Muscle of arm (tissue), 12 donors: Measurements from ENCODE around the gene STXBP6. TPM values are rescaled to one million over a fixed set of nuclear protein-coding genes. Genes with fewer than 3 reads are reported as not detected.

Source experiments
- DNase-seq: peaks from one replicate; pipeline ENCODE4 v3.0.0-alpha.2; 2013
- polyA plus RNA-seq, 12 donors: library from polyadenylated mRNA; unstranded; fragments of 120-200 nt; gene quantifications; one replicate each; pipeline ENCODE4 v1.2.1, GENCODE V29; 2013; ENCODE audit not compliant: insufficient read length in 12 of 12

Gene STXBP6
- polyA plus RNA-seq, 12 donors = 14.8 to 27.1 (median 19.8) TPM; not detected in 1

- no peak for DNase-seq
Observed at GRCh38 chr14:24921903-24922302, 128.0 kb downstream of the STXBP6 start.

- DNase-seq = no peak
Observed at GRCh38 chr14:24920265-24921075, 129.5 kb downstream of the STXBP6 start.

DNA sequence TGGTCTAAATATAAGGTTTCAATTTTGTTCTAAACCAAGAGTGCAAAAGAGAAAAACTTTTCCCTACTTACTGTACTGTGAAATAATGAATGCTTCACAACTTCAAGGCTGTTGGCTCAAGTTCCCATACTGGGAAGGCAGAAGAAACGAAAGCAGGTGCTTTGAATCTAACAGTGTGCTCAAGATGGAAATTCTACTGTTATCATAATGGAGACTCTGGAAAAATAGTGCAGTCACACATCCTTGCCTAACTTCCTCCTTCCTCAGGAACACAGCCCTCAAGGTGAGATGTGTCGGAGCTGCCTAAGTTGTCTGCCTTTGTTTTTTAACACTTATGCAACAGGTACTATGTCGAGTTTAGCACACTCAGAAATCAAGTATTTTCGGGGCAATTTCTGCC lies 131.1 kb downstream of the STXBP6 start:
- no peak for DNase-seq

- no peak for DNase-seq
Observed at GRCh38 chr14:24915958-24916595, 133.9 kb downstream of the STXBP6 start.

GRCh38 chr14:24915403-24915921 lies 134.5 kb downstream of the STXBP6 start:
- no peak for DNase-seq

DNA sequence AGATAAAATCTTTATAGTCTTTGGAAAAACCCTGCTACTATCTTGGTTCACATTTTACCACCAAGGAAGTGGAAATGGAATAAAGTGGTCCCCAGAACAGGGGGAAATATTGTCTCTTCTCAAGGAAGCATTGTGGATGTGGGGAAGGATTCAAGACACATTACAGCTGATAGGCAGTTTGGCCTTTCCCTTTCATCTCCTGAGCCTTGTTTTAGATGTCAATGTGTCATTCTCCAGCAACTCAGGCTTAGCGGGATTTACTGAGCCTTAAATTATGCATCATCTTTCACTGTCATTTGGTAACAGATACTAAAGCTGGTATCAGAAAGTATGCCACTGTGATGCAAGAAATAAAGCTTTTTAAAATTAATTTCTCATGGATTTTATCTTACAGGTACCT lies 136.2 kb downstream of the STXBP6 start:
- no peak for DNase-seq

GRCh38 chr14:24913021-24913420 lies 136.9 kb downstream of the STXBP6 start:
- no peak for DNase-seq

GRCh38 chr14:24911324-24912109 lies 138.4 kb downstream of the STXBP6 start:
- no peak for DNase-seq

GRCh38 chr14:24910408-24910986 lies 139.4 kb downstream of the STXBP6 start:
- no peak for DNase-seq

- DNase-seq = no peak
Observed at GRCh38 chr14:24909523-24910302, 140.2 kb downstream of the STXBP6 start.

DNA sequence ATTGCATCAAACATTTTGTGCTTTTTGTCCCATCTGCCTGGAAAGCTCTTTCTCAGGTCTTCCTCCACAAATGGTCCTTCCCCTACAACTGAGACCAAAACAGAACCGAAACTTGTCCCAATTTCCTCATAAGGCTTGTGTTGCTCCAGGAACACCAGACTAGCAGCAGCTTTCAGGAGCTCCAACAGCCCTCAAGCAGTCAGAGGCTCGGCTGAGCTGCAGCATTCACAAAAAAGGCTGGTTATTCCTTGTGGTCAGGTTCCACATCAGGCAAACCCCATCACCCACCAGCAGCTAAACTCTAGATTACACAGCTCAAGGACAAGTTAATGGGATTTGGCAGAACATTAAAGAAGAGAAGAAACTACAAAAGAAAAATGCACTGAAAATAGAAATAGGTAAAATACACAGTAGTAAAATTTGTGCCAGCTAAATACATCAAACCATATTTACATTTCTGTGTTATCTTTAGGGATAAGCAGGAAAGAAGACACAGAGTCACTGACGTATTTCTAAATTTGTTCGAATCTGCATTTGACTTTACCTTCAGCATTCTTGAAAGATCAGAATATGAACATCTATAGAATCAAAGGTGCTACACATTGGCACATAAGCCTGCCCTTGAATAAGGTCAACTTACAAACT lies 141.2 kb downstream of the STXBP6 start:
- DNase-seq = no peak

GRCh38 chr14:24904533-24904932 lies 145.4 kb downstream of the STXBP6 start:
- no peak for DNase-seq

DNA sequence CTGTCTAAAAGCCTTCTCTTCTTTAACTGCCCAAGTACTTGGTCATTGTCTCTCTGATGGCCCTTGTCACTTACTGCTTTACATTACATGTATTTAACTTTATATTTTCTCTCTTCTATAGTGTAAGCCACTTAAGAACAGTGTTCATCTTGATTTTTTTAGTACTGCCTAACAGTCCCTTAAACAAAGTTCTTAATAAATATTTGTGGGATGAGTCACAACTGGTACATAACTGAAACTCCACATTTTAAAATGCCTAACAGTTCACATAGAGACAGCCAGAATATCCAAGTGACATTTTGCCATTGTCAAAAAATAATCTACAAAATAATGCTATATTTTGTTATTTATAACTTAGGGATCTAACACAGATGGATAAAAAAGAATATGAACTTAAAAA lies 146.6 kb downstream of the STXBP6 start:
- no peak for DNase-seq

DNA sequence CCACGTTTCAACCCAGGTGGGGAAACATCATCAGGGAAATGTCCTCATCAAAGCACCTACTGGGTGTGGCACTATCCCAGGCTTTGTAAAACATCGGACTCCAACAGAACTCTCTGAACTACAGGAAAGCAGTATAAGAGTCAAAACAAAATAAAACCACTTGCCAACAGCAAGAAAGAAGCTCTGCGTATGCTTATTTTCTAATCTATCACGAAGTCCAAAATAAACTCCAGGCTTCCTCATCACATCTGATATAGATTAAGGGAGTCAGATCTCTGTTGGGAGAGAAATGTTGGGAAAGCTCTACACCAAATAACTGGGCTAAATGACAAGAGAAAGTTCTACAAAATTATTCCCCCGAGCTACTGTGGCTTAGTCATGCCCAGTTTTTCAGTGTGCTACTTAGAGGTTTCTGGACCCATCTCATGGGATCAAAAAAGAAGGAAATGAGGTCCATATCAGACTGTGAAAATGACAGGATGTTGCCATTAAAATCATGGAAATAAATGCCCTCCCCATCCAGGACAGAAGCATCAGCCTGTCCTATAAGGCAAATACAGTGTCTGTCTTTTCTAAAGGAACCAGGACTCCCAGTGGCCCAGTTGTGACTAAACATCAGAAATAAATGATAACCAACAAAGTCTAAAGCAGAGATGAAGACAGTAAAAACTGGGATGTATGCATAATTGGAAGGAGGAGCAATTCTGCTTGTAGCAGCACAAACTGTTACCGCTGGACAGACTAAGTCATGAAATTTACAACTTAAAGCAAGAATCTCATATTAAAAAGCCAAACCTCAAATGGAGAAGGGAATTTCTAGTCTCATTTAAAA lies 149.5 kb downstream of the STXBP6 start:
- peak; percentile 76 for DNase-seq

DNA sequence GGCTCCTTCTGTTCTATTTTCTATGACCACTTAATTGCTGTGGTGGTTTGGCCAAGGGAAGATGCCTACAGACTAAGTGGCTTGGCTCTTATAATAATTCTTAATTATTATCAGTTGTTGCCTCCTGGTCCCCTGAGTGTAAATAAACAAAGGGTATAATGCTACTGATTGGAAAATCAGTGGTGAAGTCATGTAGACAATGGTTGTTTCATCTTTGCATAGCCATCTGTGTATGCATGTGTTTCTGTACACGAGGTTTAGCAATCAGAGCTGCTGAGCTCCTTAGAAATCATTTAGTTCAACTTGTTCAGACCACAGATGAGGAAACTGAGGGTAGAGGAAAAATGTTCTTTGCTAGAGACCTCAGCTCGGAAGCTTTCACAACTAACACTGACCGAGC lies 152.2 kb downstream of the STXBP6 start:
- no peak for DNase-seq

DNA sequence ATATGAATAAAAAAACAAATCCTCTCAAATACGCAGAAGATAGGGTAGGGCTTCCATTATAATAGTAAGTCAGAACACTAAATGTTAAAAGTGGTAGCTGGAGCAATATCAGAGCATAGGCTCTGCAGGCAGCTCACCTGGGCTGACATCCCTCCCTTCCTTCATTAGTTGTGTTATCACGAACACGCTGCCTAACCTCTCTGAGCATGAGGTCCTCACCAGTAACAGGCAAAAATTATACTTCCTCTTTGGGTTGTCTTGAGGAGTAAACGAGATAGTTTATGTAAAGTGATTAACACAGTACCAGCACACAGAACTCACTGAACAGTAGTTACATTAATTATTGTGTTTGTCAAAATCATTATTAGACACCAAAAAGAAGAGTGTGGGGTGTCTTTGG lies 154.3 kb downstream of the STXBP6 start:
- no peak for DNase-seq

- DNase-seq = no peak
Observed at GRCh38 chr14:24895243-24895583, 154.7 kb downstream of the STXBP6 start.

GRCh38 chr14:24894583-24895242 lies 155.2 kb downstream of the STXBP6 start:
- no peak for DNase-seq

- DNase-seq = no peak
Observed at GRCh38 chr14:24892497-24893051, 157.4 kb downstream of the STXBP6 start.
